Stimulated activated CD4-positive, alpha-beta T cell treated with anti-CD3 and anti-CD28 coated beads, TNF-alpha, amount 100 ng/mL, for 4 hours (primary cell): ENCODE results near the gene CACNA1H.
"Not testable (repeated sequence)": the region's sequence is repeated elsewhere in the genome, so short reads cannot be mapped to it uniquely, and the experiment has no call there.

Source experiments
- DNase-seq, 3 experiments: peaks; one replicate each; pipeline ENCODE4 v3.0.0-alpha.2; 2020; ENCODE audit warnings: low read depth in 3 of 3

CACNA1H gene

GRCh38 chr16:1255276-1256122, 102.6 kb downstream of the CACNA1H start, which contains the start of gene TPSD1:
Gene TPSD1, plus strand, starts transcription at chr16:1256069. Its CDS starts 212 bp downstream, at chr16:1256281.
- not testable (repeated sequence) for DNase-seq

- not testable (repeated sequence) for DNase-seq
Measured at GRCh38 chr16:1256296-1256873, 103.5 kb downstream of the CACNA1H start.

DNA sequence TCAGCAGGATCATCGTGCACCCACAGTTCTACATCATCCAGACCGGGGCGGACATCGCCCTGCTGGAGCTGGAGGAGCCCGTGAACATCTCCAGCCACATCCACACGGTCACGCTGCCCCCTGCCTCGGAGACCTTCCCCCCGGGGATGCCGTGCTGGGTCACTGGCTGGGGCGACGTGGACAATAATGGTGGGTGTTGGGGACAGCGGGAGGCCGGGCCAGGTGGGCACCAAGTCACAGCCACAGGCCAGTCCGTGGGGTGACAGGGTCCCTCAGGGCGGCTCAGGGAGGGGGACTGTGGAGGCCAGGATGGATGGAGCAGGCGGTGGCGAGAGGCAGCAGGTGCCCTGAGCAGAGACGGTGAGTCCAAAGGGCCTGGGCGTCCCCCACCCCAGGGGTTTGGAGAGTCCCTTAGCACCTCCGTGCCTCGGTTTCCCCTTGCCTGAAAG, 104.0 kb downstream of the CACNA1H start:
- no peak for DNase-seq

DNA sequence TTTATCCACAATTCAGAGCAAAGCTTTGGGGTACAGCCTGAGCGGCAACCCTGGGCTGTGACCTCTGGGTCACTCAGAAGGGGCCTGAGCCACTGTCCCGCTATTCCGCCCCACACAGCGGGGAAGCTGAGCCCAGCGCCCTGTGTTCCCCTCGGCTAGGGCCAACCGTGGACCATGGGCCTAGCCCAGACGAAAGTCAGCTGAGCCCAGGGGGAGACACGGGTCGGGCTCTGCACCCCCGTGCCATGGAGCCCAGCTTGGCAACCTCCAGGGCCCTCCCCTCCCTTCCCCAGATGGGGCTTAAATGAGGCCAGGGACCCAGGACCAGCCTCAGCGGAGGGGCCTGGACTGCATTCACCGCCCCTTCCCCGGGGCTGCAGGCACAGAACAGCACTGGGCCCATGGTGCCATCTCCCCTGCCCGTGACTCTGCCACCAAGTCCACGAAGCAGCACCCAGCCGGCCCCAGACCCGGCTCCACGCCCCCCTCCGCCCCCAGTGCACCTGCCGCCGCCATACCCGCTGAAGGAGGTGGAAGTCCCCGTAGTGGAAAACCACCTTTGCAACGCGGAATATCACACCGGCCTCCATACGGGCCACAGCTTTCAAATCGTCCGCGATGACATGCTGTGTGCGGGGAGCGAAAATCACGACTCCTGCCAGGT, 104.8 kb downstream of the CACNA1H start:
- DNase-seq, result no peak

DNA sequence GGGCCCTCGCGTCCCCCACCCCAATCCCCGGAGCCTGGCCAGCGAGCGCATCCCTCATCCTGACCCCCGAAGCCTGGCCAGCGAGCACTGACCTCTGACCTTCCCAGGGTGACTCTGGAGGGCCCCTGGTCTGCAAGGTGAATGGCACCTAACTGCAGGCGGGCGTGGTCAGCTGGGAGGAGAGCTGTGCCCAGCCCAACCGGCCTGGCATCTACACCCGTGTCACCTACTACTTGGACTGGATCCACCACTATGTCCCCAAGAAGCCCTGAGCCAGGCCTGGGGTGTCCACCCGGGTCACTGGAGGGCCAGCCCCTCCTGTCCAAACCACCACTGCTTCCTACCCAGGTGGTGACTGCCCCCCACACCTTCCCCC, 105.3 kb downstream of the CACNA1H start:
- no peak for DNase-seq

GRCh38 chr16:1258906-1259759, 106.2 kb downstream of the CACNA1H start:
- DNase-seq, result no peak

- DNase-seq, result no peak
Measured at GRCh38 chr16:1259760-1260068, 106.8 kb downstream of the CACNA1H start.

- no peak for DNase-seq
Measured at GRCh38 chr16:1260101-1260680, 107.3 kb downstream of the CACNA1H start.

DNA sequence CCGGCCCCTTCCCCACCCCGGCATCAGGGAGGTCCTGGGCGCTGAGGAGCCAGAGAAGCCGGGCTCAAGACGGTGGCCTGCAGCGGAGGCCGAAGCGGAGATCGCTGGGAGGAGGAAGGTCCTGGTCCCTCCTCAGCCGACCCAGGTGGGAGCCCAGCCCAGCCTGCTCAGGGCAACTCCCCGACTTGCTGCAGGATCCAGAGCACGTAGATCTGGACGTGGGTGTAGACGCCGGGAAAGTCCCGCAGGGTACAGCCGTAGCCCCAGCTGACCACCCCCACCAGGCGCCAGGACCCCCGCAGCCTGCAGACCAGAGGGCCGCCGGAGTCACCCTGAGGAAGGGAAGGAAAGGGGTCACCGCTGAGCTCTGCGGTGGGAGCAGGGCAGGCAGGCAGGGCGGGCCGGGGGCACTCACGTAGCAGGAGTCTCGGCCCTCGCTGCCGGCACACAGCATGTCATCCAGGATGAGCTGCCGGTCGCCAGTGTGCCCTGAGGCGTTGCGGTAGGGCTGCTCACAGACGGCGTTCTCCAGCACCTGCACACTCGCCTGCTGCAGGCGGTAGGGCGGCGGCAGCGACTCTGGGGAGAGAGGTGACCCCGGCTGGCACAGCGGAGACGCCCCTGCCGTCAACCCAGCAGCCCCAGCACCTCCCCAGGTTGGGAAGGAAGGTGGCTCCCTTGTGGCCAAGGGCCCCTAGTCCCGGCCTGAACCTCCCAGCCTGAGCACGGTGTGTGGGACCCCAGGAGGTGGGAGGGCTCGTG, 108.4 kb downstream of the CACNA1H start:
- DNase-seq, result no peak

DNA sequence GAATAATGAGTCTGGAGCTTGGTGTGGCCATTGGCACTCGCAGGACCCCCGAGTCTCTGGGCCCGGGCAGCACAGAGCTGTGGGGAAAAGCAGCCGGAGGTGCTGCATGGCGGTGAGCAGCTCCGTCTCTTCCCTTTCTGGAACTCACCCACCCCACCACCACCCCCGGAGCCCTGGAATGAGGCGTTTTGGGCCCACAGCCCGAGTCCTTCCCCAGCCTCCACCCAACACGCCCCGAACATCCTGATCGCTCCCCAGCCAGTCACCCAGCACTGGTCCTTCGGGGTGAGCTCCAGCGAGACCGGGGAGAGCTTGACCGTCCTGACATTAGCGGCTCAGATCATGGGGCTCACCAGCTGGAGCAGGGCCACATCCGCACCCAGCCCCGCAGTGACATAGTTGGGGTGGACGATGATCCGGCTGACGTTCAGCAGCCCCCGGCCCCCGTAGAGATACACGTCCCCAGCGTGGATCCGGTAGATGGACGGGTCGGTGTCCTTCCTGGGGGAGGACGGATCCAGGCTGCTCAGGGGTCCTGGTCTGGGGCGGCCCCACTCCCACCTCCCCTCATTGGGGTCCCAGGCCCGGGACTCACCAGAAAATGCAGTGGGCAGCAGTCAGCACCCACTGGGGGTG, 109.4 kb downstream of the CACNA1H start:
- no peak for DNase-seq

- no peak for DNase-seq
Measured at GRCh38 chr16:1262846-1263221, 109.9 kb downstream of the CACNA1H start.

DNA sequence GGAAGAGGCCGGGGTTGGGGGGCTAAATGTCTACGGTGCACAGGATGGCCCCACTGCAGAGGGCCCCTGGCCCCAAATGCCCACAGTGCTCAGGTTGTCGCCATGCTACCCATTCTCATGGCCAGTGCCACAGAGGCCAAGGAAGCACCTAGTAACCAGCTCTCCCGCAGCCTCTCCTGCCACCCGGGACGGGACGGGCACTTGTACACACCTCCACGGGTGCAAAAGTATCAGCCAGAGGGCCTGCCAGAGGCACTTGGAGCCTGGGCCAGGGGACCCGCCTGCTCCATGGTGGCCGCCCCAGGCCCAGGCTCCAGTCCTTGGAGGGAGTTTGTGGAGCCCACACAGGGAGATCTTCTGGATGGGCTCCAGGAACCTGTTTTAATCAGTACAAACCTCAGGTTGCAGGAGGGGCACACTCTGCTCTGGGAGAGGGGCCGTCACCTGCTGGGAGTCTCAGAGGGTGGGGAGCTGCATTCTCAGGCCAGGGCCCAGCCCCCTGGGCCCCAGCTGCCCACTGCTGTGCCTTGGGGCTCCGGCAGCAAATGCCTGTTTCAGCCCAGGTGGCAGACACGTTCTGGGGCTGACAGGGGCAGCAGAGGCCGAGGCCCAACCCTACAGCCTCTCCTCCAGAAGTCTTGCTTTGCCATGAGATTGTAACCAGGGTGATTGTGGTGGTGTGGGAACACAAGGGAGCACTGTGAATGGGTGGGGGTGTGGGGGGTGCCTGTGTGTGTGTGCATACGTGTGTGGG, 110.9 kb downstream of the CACNA1H start:
- DNase-seq, result no peak

DNA sequence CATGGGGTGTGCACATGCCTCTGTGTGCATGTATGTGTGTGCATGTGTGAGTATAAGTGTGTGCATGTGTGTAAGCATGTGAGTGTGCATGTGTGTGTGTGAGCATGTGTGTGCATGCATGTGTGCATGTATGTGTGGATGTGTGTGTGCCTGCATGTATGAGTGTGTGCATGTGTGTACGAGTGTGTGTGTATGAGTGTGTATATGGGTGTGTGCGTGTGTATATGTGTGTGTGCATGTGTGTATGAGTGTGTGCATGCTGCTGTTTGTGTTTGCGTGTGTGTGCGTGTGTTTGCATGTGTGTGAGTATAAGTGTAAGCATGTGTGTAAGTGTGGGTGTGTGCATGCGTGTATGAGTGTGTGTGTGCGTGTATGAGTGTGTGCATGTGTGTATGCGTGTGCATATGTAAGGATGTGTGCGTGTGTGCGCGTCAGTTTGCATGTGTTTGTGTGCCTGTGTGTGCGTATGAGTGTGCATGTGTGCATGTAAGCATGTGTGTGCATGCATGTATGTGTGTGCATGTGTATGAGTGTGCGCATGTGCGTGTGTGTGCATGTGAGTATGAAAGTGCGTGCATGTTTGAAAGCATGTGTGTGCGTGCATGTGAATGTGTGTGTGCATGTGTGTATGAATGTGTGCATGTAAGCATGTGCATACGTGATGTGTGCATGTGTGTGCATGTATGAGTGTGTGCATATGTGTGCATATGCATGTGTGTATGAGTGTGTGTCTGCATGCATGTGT, 111.6 kb downstream of the CACNA1H start:
- DNase-seq, result no peak

GRCh38 chr16:1265090-1265630, 112.3 kb downstream of the CACNA1H start:
- DNase-seq, result no peak

- DNase-seq, result no peak
Measured at GRCh38 chr16:1265826-1266225, 112.9 kb downstream of the CACNA1H start.

GRCh38 chr16:1269418-1269817, 116.5 kb downstream of the CACNA1H start:
- DNase-seq, result not testable (repeated sequence)

GRCh38 chr16:1271380-1271723, 118.4 kb downstream of the CACNA1H start:
- no peak for DNase-seq
